ENCODE data around the gene TFDP1.
"Not testable (repeated sequence)": the region's sequence is repeated elsewhere in the genome, so short reads cannot be mapped to it uniquely, and the experiment has no call there.

The TFDP1 gene

GRCh38 chr13:113567681-113568080 is 16.9 kb upstream of the TFDP1 start:
- DNase-seq = no peak

- no peak for DNase-seq
Measured at GRCh38 chr13:113573065-113573464, 11.5 kb upstream of the TFDP1 start.

GRCh38 chr13:113576597-113576996 is 8.0 kb upstream of the TFDP1 start:
- DNase-seq = no peak

GRCh38 chr13:113577881-113578435 is 6.6 kb upstream of the TFDP1 start:
- no peak for DNase-seq

- DNase-seq = no peak
Measured at GRCh38 chr13:113579686-113580085, 4.9 kb upstream of the TFDP1 start.

GRCh38 chr13:113581871-113582270 is 2.7 kb upstream of the TFDP1 start:
- DNase-seq = no peak

- no peak for DNase-seq
Measured at GRCh38 chr13:113582841-113583631, 1.5 kb upstream of the TFDP1 start.

GRCh38 chr13:113584870-113585671 is 518 bp downstream of the TFDP1 start:
- DNase-seq = no peak

- no peak for DNase-seq
Measured at GRCh38 chr13:113585896-113586295, 1.3 kb downstream of the TFDP1 start.

- no peak for DNase-seq
Measured at GRCh38 chr13:113586661-113587479, 2.3 kb downstream of the TFDP1 start.

- no peak for DNase-seq
Measured at GRCh38 chr13:113588394-113589111, 4.0 kb downstream of the TFDP1 start.

GRCh38 chr13:113589251-113589960 is 4.9 kb downstream of the TFDP1 start:
- DNase-seq = no peak

- no peak for DNase-seq
Measured at GRCh38 chr13:113589961-113590339, 5.4 kb downstream of the TFDP1 start.

- DNase-seq = no peak
Measured at GRCh38 chr13:113591750-113592149, 7.2 kb downstream of the TFDP1 start.

GRCh38 chr13:113592571-113592970 is 8.0 kb downstream of the TFDP1 start:
- DNase-seq = no peak

GRCh38 chr13:113594066-113594821 is 9.7 kb downstream of the TFDP1 start:
- not testable (repeated sequence) for DNase-seq

GRCh38 chr13:113595131-113595530 is 10.6 kb downstream of the TFDP1 start:
- no peak for DNase-seq

GRCh38 chr13:113596321-113597200 is 12.0 kb downstream of the TFDP1 start:
- DNase-seq = no peak

- DNase-seq = no peak
Measured at GRCh38 chr13:113597391-113598080, 13.0 kb downstream of the TFDP1 start.

Data from fibroblast of skin of abdomen (primary cell).